BLaER1 (cell line): ENCODE results near the gene GSG1L.

Source experiments
- H3K27ac ChIP-seq: shearing (Covaris generic); formaldehyde crosslinking; 2 replicates; pipeline ENCODE4 v1.8.1; 2022
- H3K27me3 ChIP-seq: shearing (Covaris generic); formaldehyde crosslinking; 2 replicates; pipeline ENCODE4 v1.8.1; 2022
- H3K36me3 ChIP-seq: shearing (Covaris generic); formaldehyde crosslinking; 2 replicates; pipeline ENCODE4 v1.8.1; 2022
- H3K4me1 ChIP-seq: shearing (Covaris generic); formaldehyde crosslinking; 2 replicates; pipeline ENCODE4 v1.8.1; 2022
- H3K4me2 ChIP-seq: shearing (Covaris generic); formaldehyde crosslinking; 2 replicates; pipeline ENCODE4 v1.8.1; 2022
- H3K4me3 ChIP-seq: shearing (Covaris generic); formaldehyde crosslinking; 2 replicates; pipeline ENCODE4 v1.8.1; 2022
- H3K9ac ChIP-seq: shearing (Covaris generic); formaldehyde crosslinking; 2 replicates; pipeline ENCODE4 v1.8.1; 2022
- H3K9me3 ChIP-seq: shearing (Covaris generic); formaldehyde crosslinking; 2 replicates; pipeline ENCODE4 v1.8.1; 2022
- H4K20me1 ChIP-seq: shearing (Covaris generic); formaldehyde crosslinking; 2 replicates; pipeline ENCODE4 v1.8.1; 2022
- Cebpa-rat ChIP-seq: shearing (Covaris generic); IDR thresholded peaks from 2 replicates; pipeline ENCODE4 v1.8.1; 2022

GSG1L gene

DNA sequence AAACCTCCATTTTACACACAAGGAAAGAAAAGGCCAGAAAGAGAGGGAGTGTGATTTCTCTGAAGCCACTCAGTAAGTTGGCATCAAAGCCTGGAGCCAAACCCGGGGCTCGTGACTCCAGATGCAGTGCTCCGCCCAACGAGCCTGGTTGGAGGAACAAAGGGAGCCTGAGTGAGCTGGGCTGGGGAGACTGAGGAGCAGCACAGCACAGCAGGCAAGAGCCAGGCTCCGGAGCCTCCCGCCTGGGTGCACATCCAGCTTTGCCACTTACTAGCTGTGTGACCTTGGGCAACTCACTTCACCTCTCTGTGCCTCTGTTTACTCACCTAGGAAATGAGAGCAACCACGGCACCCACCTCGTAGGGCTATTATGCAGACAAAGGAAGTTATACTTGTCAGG lies 5.6 kb downstream of the GSG1L start:
- Histone ChIP-seq H3K4me2 (no peak overlapping the region), H3K36me3 (no peaks in the 10 kb centered on the region), H3K4me3 (no peak overlapping the region), H4K20me1 (peaks cover 18% of the 10 kb centered on the region; the same call in 1 of the 2 replicates), H3K27ac (no peak overlapping the region), H3K9me3 (no peaks in the 10 kb centered on the region), H3K4me1 (peaks cover 4% of the 10 kb centered on the region; the same call in 1 of the 2 replicates), H3K27me3 (peaks cover 43% of the 10 kb centered on the region), H3K9ac (no peak overlapping the region)
- TF ChIP-seq Cebpa-rat, result no peak

DNA sequence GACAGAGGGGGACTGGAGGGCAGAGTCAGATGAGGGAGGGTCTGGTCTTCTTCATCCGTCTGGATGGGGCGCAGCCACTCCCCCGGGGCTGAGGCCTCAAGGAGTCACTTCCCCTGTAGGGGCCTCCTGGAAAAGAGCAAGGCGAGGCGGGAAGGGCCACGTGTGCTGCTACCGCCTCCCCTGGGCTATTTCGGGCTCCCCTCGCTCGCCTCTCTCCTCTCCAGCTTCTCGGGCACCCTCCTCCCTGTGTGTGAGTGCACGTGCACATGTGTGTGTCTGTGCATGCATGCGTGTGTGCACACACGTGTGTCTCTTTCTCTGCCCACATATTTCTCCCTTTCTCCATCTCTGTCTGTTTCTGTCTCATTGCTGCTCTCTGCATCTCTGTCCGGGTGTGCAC lies 10.1 kb downstream of the GSG1L start:
- Histone ChIP-seq H3K4me1 (no peaks in the 10 kb centered on the region), H3K4me3 (no peak overlapping the region), H3K27me3 (no peaks in the 10 kb centered on the region), H3K4me2 (no peak overlapping the region), H3K36me3 (no peaks in the 10 kb centered on the region), H4K20me1 (no peaks in the 10 kb centered on the region), H3K9ac (no peak overlapping the region), H3K27ac (no peak overlapping the region), H3K9me3 (peaks cover 6% of the 10 kb centered on the region)
- no peak for TF ChIP-seq Cebpa-rat

DNA sequence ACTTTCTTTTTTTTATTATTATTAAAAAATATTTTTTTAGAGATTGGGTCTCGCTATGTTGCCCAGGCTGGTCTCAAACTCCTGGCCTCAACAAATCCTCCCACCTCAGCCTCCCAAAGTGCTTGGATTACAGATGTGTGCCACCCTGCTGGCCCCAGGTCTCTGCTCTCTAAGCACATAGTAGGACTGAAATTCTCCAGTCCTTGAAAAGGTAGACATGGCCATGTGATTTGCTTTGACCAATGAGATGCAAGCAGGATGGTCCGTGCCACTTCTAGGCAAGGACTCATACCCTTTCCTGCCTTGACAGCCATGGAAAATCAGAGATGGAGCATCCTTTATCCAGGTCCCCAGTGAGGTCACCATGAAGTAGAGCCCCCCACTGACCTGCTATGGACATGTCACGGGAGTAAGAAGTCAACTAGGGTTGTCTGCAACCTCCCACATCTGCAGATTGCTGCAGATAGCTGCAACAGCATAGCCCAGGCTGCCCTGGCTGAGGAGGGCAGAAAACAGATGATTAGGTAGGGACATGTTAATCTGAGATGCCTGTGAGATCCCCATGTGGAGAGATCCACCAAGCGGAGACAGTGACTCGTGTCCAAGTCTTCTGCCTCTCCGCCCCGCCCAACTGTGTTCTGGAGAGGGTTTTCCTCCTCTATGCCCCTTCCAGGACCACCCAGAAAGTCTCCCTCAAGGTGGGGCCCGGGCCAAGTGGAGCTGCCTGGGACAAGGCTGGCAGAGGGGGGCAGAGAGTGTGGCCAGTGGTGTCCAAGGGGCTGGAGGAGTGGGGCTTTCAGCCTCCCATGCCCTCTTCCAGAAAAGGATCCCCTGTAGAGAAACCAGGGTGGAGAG lies 11.0 kb downstream of the GSG1L start:
- TF ChIP-seq Cebpa-rat, result no peak
- no peak overlapping the region for H3K9ac ChIP-seq
- H3K4me3 ChIP-seq, result no peak overlapping the region
- H3K9me3 ChIP-seq, result peaks cover 8% of the 10 kb centered on the region
- no peak overlapping the region for H3K4me2 ChIP-seq
- no peak overlapping the region for H3K27ac ChIP-seq
- H3K27me3 ChIP-seq, result no peaks in the 10 kb centered on the region
- no peaks in the 10 kb centered on the region for H3K36me3 ChIP-seq
- no peaks in the 10 kb centered on the region for H3K4me1 ChIP-seq
- no peaks in the 10 kb centered on the region for H4K20me1 ChIP-seq

- H3K27ac ChIP-seq, result no peak overlapping the region
- H3K4me1 ChIP-seq, result no peaks in the 10 kb centered on the region
- no peaks in the 10 kb centered on the region for H3K36me3 ChIP-seq
- no peaks in the 10 kb centered on the region for H3K27me3 ChIP-seq
- no peak overlapping the region for H3K4me3 ChIP-seq
- H3K4me2 ChIP-seq, result no peak overlapping the region
- no peak overlapping the region for H3K9ac ChIP-seq
- no peaks in the 10 kb centered on the region for H4K20me1 ChIP-seq
- TF ChIP-seq Cebpa-rat, result no peak
- H3K9me3 ChIP-seq, result peaks cover 8% of the 10 kb centered on the region
These were observed 12.0 kb downstream of the GSG1L start for GRCh38 chr16:28051486-28051885.

DNA sequence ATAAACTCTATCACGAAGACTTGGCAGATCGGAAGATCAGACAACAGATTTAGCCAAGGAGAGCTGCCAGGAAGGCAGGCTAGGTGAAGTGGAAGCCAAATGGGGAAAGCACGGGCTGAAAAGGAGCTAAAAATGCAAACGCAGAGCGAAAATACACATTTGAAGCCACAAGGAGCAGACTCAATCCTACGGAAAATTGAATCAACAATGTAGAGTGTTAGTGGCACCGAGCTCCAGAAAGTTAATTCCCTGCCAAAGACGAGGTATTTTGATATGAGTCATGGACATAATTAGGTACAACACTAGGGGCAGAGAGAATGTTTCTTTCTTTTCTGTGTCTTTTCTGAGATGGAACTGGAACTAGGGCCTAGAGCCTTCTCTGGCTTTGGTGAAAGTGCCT lies 20.7 kb downstream of the GSG1L start:
- Histone ChIP-seq H3K36me3 (no peaks in the 10 kb centered on the region), H3K27me3 (no peaks in the 10 kb centered on the region), H3K27ac (no peak overlapping the region), H3K9me3 (no peaks in the 10 kb centered on the region), H3K9ac (no peak overlapping the region), H4K20me1 (no peaks in the 10 kb centered on the region), H3K4me3 (no peak overlapping the region), H3K4me1 (no peaks in the 10 kb centered on the region), H3K4me2 (no peak overlapping the region)
- no peak for TF ChIP-seq Cebpa-rat

DNA sequence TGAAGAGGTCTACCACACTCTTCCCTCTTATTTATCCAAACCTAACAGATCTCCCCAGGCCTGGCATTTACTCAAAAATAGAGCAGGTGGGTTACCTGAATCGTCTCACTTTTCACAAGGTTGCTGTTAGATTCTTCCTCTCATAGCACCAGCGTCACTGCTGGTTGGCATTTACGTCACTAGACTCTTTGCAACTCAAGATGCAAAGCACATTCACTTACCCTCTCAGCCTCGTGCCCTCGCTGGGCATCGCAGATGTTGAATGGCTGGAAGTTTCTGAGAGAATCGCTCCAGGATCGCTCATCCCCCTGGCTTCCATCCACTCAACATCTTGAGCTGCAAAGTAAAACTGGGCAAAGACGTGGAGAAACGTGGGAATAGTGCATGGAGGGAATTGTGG lies 21.9 kb downstream of the GSG1L start:
- H3K27me3 ChIP-seq, result no peaks in the 10 kb centered on the region
- no peak for TF ChIP-seq Cebpa-rat
- H3K27ac ChIP-seq, result no peak overlapping the region
- H3K4me2 ChIP-seq, result no peak overlapping the region
- H4K20me1 ChIP-seq, result no peaks in the 10 kb centered on the region
- H3K9me3 ChIP-seq, result no peaks in the 10 kb centered on the region
- no peak overlapping the region for H3K9ac ChIP-seq
- no peak overlapping the region for H3K4me3 ChIP-seq
- no peaks in the 10 kb centered on the region for H3K4me1 ChIP-seq
- H3K36me3 ChIP-seq, result no peaks in the 10 kb centered on the region

DNA sequence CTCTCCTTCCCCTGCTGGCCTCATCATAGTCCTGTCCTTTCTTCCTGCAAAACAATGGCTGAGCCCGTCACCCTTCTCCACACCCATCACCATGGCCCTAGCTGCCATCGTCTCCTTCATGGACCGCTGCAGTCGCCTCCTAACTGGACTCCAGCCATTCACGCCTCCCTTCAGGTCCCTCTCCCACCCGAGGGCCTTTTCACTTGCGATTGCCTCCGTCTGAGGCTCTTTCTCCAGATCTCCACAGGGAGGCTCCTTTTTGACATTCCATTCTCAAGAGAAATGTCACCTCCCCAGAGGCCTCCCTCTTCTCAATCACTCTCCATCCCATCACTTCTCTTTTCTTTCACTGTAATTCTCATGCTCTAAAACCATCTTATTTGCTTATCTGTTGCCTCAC lies 23.5 kb downstream of the GSG1L start:
- H3K9ac ChIP-seq, result no peak overlapping the region
- no peaks in the 10 kb centered on the region for H3K4me1 ChIP-seq
- no peak for TF ChIP-seq Cebpa-rat
- no peak overlapping the region for H3K27ac ChIP-seq
- H3K27me3 ChIP-seq, result no peaks in the 10 kb centered on the region
- no peaks in the 10 kb centered on the region for H3K9me3 ChIP-seq
- no peaks in the 10 kb centered on the region for H3K36me3 ChIP-seq
- no peak overlapping the region for H3K4me2 ChIP-seq
- no peaks in the 10 kb centered on the region for H4K20me1 ChIP-seq
- no peak overlapping the region for H3K4me3 ChIP-seq

GRCh38 chr16:28039493-28039892 lies 24.0 kb downstream of the GSG1L start:
- H3K9me3 ChIP-seq, result no peaks in the 10 kb centered on the region
- no peak overlapping the region for H3K27ac ChIP-seq
- no peak overlapping the region for H3K4me2 ChIP-seq
- H3K4me1 ChIP-seq, result no peaks in the 10 kb centered on the region
- H3K9ac ChIP-seq, result no peak overlapping the region
- no peaks in the 10 kb centered on the region for H4K20me1 ChIP-seq
- no peak overlapping the region for H3K4me3 ChIP-seq
- H3K36me3 ChIP-seq, result no peaks in the 10 kb centered on the region
- no peak for TF ChIP-seq Cebpa-rat
- no peaks in the 10 kb centered on the region for H3K27me3 ChIP-seq

GRCh38 chr16:28038409-28038808 lies 25.1 kb downstream of the GSG1L start:
- Histone ChIP-seq H3K9me3 (no peaks in the 10 kb centered on the region), H3K27ac (no peak overlapping the region), H4K20me1 (no peaks in the 10 kb centered on the region), H3K4me1 (no peaks in the 10 kb centered on the region), H3K27me3 (no peaks in the 10 kb centered on the region), H3K4me3 (no peak overlapping the region), H3K9ac (no peak overlapping the region), H3K36me3 (no peaks in the 10 kb centered on the region), H3K4me2 (no peak overlapping the region)
- TF ChIP-seq Cebpa-rat, result no peak

DNA sequence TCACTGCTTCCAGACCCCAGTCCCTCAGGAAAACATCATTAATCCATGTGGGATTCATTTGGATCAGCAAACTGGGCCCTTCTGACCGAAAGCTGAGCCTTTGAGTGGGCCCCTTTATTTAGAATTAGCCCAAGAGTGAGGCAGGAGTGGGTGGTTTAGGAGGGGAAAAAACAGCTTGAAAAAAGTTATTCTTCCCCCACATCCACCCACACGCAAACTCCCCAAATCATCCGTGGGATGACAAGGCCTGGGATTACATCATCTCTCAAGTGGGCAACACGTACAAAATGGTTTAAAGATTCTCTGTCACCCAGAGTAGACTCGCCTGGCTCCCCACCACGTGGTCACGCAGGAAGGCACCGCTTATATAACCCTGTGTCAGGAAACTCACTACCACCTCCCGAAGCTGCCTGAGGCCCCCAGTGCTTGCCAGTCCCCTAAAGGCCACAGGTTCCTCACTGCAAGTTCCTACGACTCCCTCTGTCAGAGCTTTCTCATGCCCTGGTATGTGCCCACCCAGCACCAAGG lies 27.6 kb downstream of the GSG1L start:
- no peak overlapping the region for H3K9ac ChIP-seq
- H3K9me3 ChIP-seq, result no peaks in the 10 kb centered on the region
- TF ChIP-seq Cebpa-rat, result no peak
- no peaks in the 10 kb centered on the region for H3K36me3 ChIP-seq
- no peak overlapping the region for H3K4me2 ChIP-seq
- no peak overlapping the region for H3K27ac ChIP-seq
- H4K20me1 ChIP-seq, result no peaks in the 10 kb centered on the region
- H3K4me3 ChIP-seq, result no peak overlapping the region
- H3K4me1 ChIP-seq, result peaks cover 9% of the 10 kb centered on the region
- H3K27me3 ChIP-seq, result no peaks in the 10 kb centered on the region

- TF ChIP-seq Cebpa-rat, result no peak
- Histone ChIP-seq H3K4me1 (peaks cover 9% of the 10 kb centered on the region), H4K20me1 (no peaks in the 10 kb centered on the region), H3K27ac (no peak overlapping the region), H3K4me2 (no peak overlapping the region), H3K9me3 (no peaks in the 10 kb centered on the region), H3K27me3 (no peaks in the 10 kb centered on the region), H3K4me3 (no peak overlapping the region), H3K36me3 (no peaks in the 10 kb centered on the region), H3K9ac (no peak overlapping the region)
These were observed 29.6 kb downstream of the GSG1L start for GRCh38 chr16:28033870-28034269.
